GM18505 (cell line): ENCODE results near the gene NMRAL1.

Experiments used
- ATAC-seq: cut with Tn5 transposase; IDR thresholded peaks from one replicate; pipeline ENCODE4 v1.9.1; 2021; ENCODE audit not compliant: unreplicated experiment
- POLR2A ChIP-seq: IDR thresholded peaks from 4 replicates; pipeline ENCODE4 v1.6.1; 2011; ENCODE audit warnings: borderline replicate concordance; ENCODE audit not compliant: insufficient read depth, insufficient read length; ENCODE audit errors: extremely low read depth

The NMRAL1 gene

DNA sequence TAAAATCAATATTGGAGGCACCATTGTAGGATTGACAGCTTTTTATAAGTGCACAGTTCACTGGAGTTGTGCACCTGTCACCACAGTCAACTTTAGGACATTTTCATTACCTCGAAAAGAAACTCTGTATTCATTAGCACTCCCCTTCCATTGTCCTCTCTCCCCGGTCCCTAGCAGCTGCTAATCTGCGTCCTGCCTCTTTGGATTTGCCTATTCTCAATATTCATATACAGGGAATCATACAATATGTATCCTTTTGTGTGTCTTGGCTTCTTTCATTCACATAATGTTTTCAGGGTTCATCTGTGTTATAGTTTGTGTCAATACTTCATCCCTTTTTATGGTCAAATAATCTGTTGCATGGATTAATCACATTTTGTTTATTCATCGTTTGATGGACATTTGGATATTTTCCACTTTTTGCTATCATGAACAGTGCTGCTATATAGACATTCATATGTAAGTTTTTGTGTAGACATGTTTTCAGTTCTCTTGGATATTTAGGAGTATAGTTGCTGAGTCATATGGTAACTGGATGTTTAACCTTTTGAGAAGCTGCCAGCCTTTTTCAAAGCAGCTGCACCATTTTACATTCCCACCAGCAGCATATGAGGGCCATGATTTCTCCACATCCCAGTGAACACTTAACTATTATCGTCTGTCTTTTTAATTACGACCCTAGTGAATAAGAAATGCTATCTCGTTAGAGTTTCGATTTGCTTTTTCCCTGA, 38.9 kb downstream of the NMRAL1 start:
- ATAC-seq, result no peak
- no peak for TF ChIP-seq POLR2A

DNA sequence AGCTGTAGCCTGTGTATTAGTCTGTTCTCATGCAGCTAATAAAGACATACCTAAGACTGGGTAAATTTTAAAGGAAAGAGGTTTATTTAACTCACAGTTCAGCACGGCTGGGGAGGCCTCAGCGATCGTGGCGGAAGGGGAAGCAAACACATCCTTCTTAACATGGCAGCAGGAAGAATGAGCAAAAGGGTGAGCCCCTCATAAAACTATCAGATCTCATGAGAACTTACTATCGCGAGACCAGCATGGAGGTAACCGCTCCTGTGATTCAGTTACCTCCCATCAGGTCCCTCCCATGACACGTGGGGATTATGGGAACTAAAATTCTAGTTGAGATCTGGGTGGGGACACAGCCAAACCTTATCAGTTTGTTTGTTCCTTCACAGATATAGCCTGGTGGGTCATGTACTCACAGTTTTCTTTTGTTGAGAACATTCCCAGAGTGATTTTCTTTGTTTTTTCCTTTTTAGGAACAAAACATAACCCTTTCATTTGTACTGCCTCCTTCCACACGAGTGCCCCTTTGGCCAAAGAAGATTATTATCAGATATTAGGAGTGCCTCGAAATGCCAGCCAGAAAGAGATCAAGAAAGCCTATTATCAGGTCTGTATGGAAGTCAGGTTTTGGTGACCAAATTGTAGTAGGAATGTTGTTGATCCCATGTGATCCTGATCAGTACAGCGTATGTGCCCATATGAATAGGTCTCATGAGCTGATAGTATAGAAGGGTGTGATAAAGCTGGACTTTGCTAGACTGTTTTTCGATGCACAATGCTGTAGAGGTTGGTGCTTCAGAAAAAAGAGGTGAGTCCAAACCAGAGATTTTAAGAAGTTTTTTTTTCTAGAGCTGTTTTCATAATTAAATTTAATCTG, 40.3 kb downstream of the NMRAL1 start:
- no peak for TF ChIP-seq POLR2A
- no peak for ATAC-seq

DNA sequence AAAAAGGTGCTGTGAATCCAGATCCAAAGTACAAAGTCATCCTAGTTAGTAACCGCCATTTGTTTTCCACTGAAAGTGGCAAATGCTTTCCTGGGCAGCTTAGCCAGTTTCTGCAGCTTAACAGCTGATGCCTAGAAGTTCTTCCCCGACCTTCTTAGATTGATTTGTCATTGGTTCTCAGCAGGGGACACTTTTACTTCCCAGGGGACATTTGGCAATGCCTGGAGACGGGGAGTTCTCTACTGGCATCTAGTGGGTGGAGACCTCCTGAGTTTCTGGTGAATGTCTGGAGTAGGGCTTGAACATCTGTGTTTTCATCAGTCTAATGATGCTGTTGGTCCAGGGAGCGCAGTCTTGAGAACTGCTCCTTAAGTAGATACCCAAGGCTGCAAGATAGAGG, 41.2 kb downstream of the NMRAL1 start:
- TF ChIP-seq POLR2A, result no peak
- ATAC-seq, result no peak

DNA sequence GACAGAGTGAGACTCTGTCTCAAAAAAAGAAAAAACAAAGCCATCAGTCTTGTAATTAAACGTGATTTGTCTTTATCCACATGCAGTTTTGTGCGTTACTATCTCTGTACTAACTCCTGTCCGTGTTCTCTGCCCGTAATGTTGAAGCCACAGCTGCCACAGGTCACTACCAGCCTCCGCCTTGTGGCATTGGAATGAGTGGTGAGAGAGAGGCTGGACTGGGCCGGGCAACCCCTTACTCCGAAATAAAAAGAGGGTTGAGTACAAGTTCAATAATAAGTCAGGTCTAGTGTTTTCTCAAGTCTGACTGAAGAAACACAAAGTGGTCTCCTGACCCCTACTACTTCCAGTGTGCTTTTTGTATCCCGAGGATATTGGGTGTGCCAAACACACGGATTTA, 43.4 kb downstream of the NMRAL1 start:
- ATAC-seq, result no peak
- TF ChIP-seq POLR2A, result no peak

DNA sequence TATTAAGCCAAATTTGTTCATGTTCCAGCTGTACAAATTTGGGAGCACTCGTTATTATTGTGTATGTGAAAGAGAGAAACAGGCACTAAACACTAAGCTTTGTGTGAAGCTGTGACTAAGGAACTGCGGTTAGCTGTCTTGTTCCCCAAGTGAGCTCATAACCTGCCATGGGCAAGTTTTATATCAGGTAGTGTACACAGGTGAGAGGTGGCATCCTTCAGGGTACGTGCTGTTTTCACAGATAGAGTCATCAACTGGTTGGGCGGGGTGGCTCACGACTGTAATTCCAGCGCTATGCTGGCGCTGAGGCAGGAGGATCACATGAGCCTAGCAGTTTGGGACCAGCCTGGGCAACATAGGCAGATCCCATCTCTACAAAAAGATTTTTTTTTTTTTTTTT, 45.9 kb downstream of the NMRAL1 start:
- ATAC-seq, result no peak
- no peak for TF ChIP-seq POLR2A

DNA sequence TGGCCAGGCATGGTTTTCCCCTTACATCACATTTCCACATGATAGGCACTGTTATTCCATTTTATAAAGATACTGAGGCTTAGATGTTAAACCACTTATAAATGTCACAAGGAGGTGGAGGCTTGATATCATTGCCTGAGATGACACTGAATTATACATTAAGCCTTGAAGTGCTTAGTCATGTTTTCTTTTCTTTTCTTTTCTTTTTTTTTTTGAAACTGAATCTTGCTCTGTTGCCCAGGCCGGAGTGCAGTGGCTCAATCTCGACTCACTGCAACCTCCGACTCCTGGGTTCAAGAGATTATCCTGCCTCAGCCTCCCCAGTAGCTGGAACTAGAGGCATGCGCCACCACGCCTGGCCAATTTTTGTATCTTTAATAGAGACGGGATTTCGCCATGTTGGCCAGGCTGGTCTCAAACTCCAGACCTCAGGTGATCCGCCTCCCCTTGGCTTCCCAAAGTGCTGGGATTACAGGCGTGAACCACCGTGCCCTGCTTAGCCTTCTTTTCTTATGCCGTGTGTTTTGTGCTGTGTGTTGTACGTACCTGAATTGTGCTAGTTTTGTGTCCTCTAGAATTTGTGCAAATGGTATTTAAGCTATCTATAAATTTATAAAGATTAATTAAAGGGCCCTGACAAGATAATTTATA, 47.6 kb downstream of the NMRAL1 start:
- no peak for TF ChIP-seq POLR2A
- no peak for ATAC-seq

DNA sequence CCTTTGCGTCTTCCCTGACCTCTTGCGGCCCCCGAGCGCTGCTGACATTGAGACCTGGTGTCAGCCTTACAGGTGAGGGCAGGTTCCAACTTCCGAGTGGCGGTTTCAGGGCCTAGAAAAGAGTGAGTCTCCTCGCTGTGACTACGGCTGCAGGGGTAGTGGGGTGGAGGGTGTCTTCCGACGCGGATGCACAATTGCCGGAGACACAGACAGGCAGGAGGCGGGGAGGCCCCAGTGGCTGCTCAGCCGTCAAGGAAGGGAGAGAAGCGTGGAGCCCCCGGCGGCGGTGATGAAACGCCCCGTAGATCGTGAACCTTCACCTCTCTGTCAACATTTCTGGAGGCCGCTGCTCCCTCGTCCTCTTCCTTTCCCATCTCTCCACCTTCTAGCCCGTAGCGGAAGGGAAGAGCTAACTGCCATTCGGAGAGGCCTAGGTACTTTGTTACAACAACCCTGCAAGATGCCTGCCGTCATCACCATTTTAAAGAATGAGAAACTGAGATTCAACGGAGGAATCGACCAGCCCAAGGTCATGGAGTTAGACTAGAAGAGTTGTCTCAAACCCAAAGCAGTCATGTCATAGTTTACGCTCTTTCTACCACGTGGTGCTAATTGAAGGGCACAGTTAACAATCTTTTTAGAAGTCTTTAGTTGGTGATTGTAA, 48.3 kb downstream of the NMRAL1 start:
- peak; percentile 34 for ATAC-seq
- TF ChIP-seq POLR2A, result no peak

DNA sequence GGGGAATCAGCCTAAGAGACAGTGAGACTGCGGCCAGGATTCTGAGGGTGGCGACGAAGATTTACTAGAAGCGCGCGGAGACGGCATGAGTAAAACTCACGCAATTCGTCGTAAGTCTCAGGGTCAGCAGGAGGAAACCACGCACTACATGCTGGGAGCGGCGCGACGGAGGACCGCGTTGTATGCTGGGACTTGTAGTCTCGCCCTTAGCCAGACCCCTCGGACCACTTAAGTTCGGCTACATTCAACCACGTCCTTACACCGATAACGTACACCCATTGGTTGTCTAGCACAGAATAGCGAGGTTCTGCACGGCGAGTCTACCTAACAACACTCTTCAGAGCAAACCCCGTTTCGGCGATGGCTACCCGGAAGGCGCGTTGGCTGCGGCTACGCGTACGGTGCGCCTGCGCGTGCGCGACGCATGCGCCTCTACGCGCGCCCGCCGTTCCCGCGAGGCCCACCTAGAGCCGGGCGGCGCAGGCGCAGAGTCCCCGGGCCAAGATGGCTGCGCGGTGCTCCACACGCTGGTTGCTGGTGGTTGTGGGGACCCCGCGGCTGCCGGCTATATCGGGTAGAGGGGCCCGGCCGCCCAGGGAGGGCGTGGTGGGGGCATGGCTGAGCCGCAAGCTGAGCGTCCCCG, 48.9 kb downstream of the NMRAL1 start, which contains the start of gene DNAJA3:
TSS of gene DNAJA3 (plus strand) at position 491 of the 643 bp plus-strand sequence. CDS start at position 505, 14 bp downstream.
- ATAC-seq, result peak; percentile 88
- peak; percentile 97 for TF ChIP-seq POLR2A

DNA sequence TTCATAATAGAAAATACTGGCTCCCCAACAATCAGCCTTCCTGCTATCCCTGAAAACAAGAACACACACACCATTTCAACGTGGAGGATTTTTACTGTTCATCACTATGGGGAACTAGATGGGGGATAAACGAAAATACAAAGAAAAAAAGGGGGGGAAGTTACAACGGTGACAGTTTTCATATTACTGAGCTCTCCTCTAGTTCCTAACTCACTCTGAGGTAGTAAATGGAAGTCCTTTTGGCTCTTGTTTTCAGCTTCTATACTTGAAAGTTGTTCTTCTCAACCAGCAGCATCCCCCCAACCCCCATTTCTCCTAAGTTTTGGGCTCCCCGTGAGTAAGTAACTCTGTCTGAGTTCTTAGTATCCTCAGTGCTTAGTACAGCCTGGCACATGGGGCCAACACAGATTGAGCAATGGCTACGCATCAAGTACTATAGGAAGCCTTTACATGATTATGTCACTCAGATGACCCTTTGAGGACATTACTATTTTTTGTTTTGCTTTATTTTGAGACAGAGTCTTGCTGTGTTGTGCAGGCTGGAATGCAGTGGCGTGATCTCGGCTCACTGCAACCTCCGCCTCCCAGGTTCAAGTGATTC, 53.8 kb downstream of the NMRAL1 start:
- no peak for ATAC-seq
- no peak for TF ChIP-seq POLR2A

DNA sequence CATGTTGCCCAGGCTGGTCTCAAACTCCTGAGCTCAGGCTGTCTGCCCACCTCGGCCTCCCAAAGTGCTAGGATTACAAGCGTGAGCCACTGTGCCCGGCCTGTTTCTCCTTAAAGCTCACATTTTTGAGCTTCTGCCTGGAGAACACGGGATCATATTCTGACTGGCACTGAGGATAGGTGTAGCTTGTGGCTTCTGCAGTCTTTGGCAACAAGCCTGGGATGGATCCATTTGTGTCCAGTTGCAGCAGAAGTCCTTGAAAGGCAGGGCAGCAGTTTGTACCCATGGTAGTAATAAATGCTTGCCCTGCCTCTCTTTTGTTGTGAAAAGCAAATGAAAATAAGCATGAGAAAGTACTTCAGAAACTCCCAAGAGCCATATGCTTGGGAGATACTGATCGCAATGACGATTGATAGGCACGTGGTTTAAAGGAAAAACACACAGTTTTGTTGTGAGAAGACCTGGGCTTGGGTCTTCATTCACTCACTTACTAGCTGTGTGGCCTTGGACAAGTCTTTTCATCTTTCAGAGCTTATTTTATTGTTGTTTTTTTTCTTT, 54.9 kb downstream of the NMRAL1 start:
- ATAC-seq, result no peak
- TF ChIP-seq POLR2A, result no peak

DNA sequence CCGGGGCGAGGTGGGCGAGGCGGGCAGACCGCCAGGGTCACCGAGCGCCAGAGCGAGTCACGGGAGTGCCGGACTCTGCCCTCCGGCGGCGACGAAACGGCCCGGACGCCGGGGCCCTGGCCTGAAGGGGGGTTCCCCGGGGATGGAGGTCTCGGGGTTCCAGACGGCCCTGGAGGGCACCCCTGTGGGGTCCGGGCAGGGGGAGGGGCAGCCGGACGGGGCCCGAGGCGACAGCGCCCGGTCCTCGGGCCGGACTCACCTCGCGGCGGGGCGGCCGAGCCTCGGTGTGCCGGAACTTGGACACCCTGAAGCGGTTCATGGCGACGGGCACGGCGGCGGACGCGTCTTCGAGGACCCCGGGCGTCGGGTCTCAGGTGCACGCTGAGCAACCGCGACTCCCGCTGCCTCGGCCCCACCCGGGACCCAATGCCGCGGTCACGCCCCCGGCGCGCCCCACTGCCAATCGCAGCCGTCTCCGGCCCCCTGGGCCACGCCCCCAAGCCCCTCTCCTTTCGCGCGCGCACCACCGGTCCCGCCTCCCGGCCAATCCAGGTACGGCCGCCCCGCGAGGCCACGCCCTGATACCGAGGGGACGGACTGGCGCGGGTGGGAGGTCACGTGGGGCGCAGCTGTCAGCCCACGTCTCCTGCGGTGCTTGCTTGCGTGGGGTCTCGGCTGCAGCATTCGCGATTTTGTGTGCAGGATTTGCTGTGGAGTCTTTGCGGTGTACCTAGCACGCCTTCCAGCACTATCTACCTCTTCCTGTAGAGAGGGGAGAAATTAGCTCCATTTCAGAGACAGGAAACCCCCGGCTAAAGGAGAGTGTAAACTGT, 58.0 kb downstream of the NMRAL1 start, which contains the start of gene CORO7:
TSS of gene CORO7 (minus strand) at position 397 of the 833 bp plus-strand sequence. CDS start at position 319, 78 bp downstream.
- TF ChIP-seq POLR2A, result peak; percentile 77
- peak; percentile 67 for ATAC-seq
